Stimulated activated CD8-positive, alpha-beta memory T cell treated with anti-CD3 and anti-CD28 coated beads, Interleukin-15, amount 100 ng/mL, for 48 hours (primary cell): ENCODE measurements around the gene ERAP2.
"Not testable (repeated sequence)": the region's sequence is repeated elsewhere in the genome, so short reads cannot be mapped to it uniquely, and the experiment has no call there.

Source experiments
- DNase-seq, 2 donors: peaks; one replicate each; pipeline ENCODE4 v3.0.0-alpha.2; 2020; ENCODE audit warnings: low read depth in 2 of 2

Gene ERAP2

GRCh38 chr5:96863949-96864584 is 12.2 kb upstream of the ERAP2 start:
- no peak for DNase-seq

GRCh38 chr5:96864922-96865530 is 11.3 kb upstream of the ERAP2 start:
- DNase-seq = no peak

DNA sequence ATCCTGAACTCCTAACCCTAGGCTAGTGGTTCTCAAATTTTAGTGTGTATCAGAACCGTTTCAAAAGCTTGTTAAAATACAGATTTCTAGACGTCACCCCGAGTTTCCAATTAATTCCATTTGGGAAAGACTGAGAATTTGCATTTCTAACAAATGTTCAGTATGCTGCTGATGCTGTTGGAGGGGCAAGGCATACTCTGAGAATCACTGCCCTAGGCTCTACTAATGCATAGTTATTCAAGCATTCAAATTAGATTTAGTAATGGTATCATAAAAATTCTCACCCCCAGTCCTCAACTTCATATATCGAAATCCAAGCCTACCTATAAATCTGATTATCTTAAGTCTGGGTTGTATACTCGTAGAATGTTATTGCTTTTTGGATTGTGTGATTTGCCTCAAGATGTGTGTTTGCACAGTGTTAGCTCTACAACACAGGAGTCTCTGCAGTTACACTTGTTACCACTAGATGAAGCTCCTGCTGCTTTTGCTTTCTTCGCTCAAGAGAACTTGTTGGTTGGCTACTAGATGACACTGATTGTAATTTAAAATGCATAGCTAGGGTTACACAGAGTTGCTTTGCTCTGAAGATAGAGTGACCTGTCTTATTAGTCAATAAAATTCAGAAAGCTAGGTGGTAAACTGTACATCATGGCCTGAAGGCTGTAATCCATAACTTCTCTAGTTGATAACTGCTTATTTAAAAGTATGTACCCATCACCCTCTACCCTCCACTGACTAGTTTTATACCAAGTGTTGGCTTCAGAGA is 7.5 kb upstream of the ERAP2 start:
- DNase-seq = no peak

DNA sequence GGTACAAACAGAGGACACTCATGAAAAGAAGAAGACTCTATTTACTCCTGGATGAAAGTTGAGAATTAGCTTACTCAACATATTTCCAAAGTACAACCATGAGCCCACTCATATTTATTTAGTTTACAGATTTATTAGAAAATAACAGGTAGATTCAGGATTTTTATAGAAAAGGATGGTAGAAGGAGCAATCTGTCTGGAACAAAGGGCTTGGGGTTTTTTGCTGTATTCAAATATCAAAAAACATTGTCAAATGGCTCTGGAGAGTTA is 7.0 kb upstream of the ERAP2 start:
- DNase-seq = no peak

GRCh38 chr5:96870094-96871026 is 5.9 kb upstream of the ERAP2 start:
- no peak for DNase-seq

DNA sequence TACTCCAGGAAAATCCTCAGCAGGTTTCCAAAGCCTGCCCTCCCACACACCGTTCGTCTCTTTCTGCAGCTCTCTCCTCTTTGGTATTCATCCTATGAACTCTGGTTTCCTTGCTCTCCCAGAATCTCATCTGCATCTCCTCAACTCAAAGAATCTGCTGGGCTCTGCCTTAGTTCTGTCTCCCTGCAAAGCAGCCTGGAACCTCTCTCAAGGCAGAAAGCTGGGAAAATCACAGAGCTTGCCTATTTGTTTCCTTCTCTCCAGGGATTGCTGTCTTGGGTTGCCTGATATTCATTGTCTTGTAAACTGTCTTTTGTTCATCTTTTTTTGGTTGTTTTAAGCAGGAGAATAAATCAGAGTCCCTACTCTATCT is 5.3 kb upstream of the ERAP2 start:
- DNase-seq = no peak

- DNase-seq = no peak
These were observed 4.6 kb upstream of the ERAP2 start for GRCh38 chr5:96871686-96872085.

DNA sequence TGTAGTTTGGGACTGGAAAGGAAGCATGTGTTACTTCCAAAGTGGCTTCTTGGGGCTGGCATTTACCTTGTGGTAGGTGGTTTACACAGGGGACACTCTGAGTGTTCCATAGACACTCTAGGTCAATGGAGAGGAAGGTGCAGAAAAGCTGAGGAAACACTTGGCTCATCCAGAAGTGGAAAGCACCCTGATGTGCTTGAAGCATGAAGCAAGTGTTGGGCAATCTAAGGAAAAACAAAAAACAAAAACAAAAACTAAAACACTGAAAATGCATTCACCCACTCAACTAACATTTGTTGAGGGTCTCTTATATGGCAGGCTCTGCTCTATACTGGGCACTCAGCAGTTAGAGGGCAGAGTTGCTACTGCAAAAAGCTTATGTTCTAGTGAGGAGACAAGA is 2.9 kb upstream of the ERAP2 start:
- DNase-seq = no peak

DNA sequence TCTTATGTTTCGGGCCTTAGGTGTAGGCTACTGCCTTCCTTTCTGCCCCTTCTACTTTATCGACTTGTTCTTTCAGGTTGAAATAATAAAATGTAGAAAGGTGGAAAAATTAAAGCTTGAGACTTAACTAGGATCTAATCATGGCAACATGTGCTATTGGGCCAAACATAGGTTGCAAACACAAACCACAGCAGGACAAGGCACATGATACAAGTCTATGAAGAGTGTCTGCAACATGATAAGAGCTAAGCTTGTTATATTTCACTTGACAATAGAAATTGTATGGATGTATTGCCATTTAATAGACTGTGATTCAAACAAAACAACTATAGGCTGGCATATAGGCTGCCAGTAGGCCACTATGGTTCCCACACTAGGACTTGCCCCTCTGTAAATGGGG is 1.7 kb upstream of the ERAP2 start:
- DNase-seq = no peak

DNA sequence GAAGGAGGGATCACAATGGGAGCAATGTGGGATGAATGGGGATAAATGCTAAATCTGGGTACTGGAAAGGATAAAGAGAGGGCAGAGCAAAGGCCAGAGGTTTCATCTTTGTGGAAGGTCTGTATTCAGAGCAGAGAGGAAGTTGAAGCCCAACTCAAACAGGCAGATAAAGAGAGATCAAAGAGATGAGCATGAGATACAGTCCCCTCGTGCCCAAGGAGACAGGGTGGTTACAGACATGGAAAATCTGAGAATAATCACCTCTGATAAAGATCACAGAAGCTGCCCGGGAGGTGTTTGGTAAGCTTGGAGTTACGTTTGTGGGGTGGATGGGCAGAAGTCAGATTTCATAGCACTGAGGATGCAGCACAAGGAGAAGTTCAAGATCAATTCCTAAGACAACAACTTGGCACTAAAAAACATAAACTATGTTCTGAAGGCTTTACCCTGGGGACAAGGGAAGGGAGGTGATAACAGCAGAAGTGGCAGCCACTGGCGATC is 459 bp upstream of the ERAP2 start:
- DNase-seq = no peak

GRCh38 chr5:96876977-96877469 is 723 bp downstream of the ERAP2 start:
- DNase-seq = not testable (repeated sequence)

- DNase-seq = no peak
These were observed 3.4 kb downstream of the ERAP2 start for GRCh38 chr5:96879665-96880064.

- no peak for DNase-seq
These were observed 4.3 kb downstream of the ERAP2 start for GRCh38 chr5:96880444-96881164.

DNA sequence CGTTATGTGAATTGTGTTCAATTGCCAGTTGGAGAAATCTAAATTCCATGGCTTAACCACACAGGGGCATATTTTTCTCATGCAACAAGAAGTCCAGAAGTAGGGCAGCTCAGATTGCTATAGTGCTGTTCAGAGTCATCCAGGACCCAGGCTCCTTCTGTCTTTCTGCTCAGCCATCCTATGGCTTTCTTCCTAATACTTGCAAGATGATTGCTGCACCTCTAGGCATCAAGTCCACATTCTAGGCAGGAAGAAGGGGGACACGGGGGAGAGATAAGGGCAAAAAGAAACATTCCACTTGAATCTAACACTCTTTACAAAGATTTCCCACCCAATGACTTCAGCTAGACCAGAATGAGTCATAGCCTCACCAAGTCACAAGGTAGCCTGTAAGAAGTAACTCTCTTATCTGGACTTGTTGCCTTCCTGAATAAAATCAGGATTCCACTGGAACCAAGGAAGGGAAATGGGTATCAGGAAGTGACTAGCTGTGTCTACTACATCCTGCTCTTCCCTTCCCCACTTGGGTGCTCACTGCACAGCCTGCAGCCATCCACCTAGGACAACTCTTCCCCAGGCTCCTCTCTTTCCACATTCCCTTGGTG is 5.3 kb downstream of the ERAP2 start:
- no peak for DNase-seq

DNA sequence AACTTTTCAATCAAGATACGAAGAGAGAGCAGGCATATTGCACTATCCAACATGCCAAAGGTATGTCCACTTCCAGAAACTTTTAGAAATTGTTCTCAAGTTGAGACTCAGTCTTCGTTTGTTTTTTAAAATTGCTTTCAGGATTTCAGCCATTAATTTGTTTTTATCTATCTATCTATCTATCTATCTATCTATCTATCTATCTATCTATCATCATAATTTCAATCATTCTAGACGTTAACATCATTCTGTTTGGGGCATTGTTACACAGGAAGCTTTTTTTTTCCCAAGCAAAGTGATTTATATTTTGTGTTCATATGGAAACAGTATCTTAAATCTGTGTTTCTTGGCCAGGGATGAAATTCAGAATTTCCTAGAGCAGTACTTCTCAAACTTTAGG is 7.6 kb downstream of the ERAP2 start:
- DNase-seq = no peak

- DNase-seq = no peak
These were observed 8.7 kb downstream of the ERAP2 start for GRCh38 chr5:96884995-96885394.

- no peak for DNase-seq
These were observed 9.4 kb downstream of the ERAP2 start for GRCh38 chr5:96885518-96886338.

DNA sequence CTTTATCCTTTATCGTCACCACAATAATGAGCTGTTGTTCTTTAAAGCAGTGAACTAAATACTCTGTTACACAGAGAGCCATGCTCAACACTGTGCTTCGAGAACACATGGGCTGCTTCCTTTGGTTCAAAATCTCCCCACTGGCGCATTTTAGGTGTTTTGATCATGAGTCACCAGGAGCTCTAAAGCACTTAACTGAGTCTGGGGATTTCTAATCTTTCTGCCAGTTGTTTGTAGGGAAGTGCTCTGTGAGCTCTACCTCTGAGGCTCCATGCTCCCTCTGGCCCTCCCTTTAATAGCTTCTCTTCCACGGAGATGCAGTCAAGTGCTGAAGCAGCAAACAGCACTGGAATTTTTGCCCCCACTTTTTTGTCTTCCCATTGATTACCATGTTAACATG is 17.0 kb downstream of the ERAP2 start:
- no peak for DNase-seq

GRCh38 chr5:96896276-96896675 is 20.0 kb downstream of the ERAP2 start:
- no peak for DNase-seq

DNA sequence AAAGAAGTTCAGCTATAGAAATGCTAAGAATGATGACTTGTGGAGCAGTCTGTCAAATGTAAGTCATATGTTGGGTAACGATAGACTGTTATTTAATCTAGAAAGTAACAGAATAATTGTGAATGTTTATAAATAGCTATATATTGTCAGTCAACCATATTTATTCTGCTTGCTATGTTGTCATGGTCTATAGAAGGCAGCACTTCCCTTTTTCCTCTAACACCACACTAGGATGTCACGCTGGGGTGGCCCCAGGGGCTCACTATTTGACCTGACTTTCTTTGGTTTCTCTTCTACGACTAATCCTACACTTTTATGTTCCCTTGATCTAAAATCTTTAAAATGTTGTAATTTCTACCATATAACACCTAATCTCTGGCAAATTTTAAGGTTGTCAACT is 20.5 kb downstream of the ERAP2 start:
- DNase-seq = no peak
